ENCODE results near the gene FHDC1.

The FHDC1 gene

DNA sequence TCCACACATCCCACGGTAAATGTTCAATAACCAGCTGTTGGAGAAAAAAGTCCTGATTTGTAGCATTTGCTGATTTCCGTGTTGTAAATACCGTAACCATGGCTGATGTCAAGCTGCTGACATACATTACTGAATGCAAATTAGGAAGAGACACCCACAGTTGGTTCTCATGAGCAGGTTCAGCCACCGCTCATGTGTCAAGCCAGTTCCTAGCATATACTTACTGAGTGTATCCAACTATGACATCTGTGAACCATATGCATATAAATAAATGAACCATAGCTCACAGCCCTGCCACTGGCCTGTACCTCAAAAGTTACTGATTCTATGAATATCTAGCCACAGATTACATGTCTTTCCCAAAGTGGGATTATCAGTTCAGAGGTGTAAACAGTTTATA, 29.5 kb downstream of the FHDC1 start:
- no peak for DNase-seq (ENCODE audit: low spot score in 2 of 2)
- H3K9me3 Mint-ChIP-seq = no peaks in the 10 kb centered on the region
- ATAC-seq (replicated peaks; ENCODE audit: extremely low read depth, poor library complexity, severe bottlenecking) = no peak
- no peak overlapping the region for H3K4me3 Mint-ChIP-seq
- no peaks in the 10 kb centered on the region for H3K4me1 Mint-ChIP-seq
- no peaks in the 10 kb centered on the region for H3K36me3 Mint-ChIP-seq (ENCODE audit: insufficient read depth)
- no peaks in the 10 kb centered on the region for H3K27me3 Mint-ChIP-seq
- H3K27ac Mint-ChIP-seq (ENCODE audit: low read depth) = no peak overlapping the region

DNA sequence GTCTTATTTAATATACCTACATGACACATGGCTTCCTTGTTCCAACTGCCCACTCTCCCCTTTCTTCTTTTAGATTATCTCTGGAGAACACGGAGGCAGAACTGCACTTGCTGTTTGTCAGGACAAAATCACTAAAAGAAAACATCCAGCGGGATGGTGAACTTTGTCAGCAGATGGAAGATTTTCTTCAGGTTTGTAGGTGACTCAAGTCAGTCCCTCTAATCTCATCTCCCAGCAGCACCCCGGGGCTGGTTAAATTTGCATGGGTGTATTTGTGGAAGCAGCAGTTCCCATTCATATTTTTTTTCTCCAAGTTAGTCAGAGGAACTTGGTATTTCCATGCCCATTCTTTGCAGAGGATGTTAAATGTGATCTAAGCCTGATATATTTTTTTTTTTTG, 31.8 kb downstream of the FHDC1 start:
- no peak for DNase-seq (ENCODE audit: low spot score in 2 of 2)
- no peak overlapping the region for H3K4me3 Mint-ChIP-seq
- H3K36me3 Mint-ChIP-seq (ENCODE audit: insufficient read depth) = no peaks in the 10 kb centered on the region
- H3K9me3 Mint-ChIP-seq = no peaks in the 10 kb centered on the region
- no peak overlapping the region for H3K27ac Mint-ChIP-seq (ENCODE audit: low read depth)
- no peaks in the 10 kb centered on the region for H3K27me3 Mint-ChIP-seq
- ATAC-seq (replicated peaks; ENCODE audit: extremely low read depth, poor library complexity, severe bottlenecking) = no peak
- H3K4me1 Mint-ChIP-seq = no peaks in the 10 kb centered on the region

DNA sequence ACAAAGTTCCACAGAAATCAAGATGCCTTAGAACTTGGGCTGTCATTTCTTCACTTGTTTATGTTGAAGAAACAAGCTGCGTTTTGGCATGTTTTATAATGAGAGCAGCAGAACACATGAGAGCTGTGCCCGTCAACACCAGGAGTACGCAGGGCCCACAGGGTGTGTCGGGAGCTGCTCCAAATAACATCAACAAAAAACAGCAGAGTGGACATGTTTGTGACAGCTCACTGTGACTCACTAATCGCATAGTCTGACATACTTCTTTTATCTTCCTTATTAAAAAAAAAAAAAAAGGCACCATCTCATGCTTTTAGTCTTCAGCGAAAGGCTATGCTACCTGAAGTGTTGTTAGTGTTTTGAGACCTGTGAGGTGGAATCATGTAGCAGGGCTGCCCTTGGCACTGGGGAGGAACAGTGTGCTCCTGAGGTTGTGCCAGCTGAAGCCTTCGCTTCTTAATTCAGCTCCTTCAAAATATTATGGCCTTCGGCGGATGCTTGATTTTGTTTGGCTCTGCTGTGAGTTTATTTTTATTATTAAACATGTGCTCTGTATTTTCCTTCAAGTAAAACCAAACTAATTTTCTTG, 32.8 kb downstream of the FHDC1 start:
- H3K27me3 Mint-ChIP-seq = no peaks in the 10 kb centered on the region
- DNase-seq (ENCODE audit: low spot score in 2 of 2) (no peak), ATAC-seq (replicated peaks; ENCODE audit: extremely low read depth, poor library complexity, severe bottlenecking) (no peak)
- H3K4me1 Mint-ChIP-seq = no peaks in the 10 kb centered on the region
- H3K36me3 Mint-ChIP-seq (ENCODE audit: insufficient read depth) = no peaks in the 10 kb centered on the region
- no peak overlapping the region for H3K27ac Mint-ChIP-seq (ENCODE audit: low read depth)
- H3K9me3 Mint-ChIP-seq = no peaks in the 10 kb centered on the region
- no peak overlapping the region for H3K4me3 Mint-ChIP-seq

- Mint-ChIP-seq H3K36me3 (ENCODE audit: insufficient read depth) (no peaks in the 10 kb centered on the region), H3K9me3 (no peaks in the 10 kb centered on the region), H3K27me3 (no peaks in the 10 kb centered on the region), H3K4me3 (no peak overlapping the region), H3K4me1 (no peaks in the 10 kb centered on the region), H3K27ac (ENCODE audit: low read depth) (no peak overlapping the region)
- ATAC-seq (replicated peaks; ENCODE audit: extremely low read depth, poor library complexity, severe bottlenecking) (no peak), DNase-seq (ENCODE audit: low spot score in 2 of 2) (no peak)
Measured at GRCh38 chr4:152970102-152970820, 34.1 kb downstream of the FHDC1 start.

GRCh38 chr4:152971053-152971452, 34.9 kb downstream of the FHDC1 start:
- ATAC-seq (replicated peaks; ENCODE audit: extremely low read depth, poor library complexity, severe bottlenecking) (no peak), DNase-seq (ENCODE audit: low spot score in 2 of 2) (no peak)
- H3K9me3 Mint-ChIP-seq = no peaks in the 10 kb centered on the region
- no peaks in the 10 kb centered on the region for H3K36me3 Mint-ChIP-seq (ENCODE audit: insufficient read depth)
- H3K4me3 Mint-ChIP-seq = no peak overlapping the region
- no peak overlapping the region for H3K27ac Mint-ChIP-seq (ENCODE audit: low read depth)
- no peaks in the 10 kb centered on the region for H3K4me1 Mint-ChIP-seq
- no peaks in the 10 kb centered on the region for H3K27me3 Mint-ChIP-seq

DNA sequence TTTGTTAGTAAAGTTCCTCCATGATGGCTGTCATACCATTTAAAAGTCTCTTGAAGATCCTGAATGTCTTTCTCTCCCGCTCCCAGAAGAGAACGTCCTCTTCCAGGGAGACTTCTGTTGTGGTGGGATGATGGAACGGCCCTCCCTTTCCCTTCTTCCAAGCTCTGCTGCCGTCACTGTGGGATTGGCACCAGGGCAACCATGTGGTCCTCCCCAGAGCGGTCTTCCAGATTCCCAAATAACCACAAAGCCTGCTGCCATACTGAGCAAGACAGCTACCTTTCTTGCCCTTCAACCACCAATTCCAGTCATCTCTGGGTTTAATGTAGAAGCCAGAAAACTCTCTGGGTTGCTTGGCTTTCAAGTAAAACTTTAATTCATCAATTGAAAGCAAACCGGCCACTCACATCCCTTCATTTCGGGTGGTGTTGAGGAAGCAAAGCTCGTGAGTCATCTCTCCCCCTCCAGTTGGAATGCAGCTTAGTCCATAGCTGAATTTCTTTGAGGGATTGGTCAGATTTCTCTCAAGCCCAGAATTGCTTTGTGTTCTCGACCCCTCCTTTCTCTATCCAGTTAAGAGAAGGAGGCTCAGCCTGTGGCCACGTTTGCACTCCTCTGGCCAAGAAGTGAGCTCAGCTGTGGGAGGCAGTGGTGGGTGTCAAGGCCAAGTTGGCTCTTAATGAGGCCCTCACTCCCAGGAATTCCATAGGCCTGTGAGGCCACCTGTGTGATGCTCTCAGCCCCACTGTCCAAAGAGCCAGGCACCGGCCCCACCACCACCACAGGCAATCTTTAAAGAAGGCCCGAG, 36.9 kb downstream of the FHDC1 start:
- no peak overlapping the region for H3K4me3 Mint-ChIP-seq
- no peak overlapping the region for H3K27ac Mint-ChIP-seq (ENCODE audit: low read depth)
- H3K27me3 Mint-ChIP-seq = no peaks in the 10 kb centered on the region
- H3K9me3 Mint-ChIP-seq = no peaks in the 10 kb centered on the region
- no peaks in the 10 kb centered on the region for H3K36me3 Mint-ChIP-seq (ENCODE audit: insufficient read depth)
- ATAC-seq (replicated peaks; ENCODE audit: extremely low read depth, poor library complexity, severe bottlenecking) = no peak
- DNase-seq (ENCODE audit: low spot score in 2 of 2) = no peak
- no peaks in the 10 kb centered on the region for H3K4me1 Mint-ChIP-seq

DNA sequence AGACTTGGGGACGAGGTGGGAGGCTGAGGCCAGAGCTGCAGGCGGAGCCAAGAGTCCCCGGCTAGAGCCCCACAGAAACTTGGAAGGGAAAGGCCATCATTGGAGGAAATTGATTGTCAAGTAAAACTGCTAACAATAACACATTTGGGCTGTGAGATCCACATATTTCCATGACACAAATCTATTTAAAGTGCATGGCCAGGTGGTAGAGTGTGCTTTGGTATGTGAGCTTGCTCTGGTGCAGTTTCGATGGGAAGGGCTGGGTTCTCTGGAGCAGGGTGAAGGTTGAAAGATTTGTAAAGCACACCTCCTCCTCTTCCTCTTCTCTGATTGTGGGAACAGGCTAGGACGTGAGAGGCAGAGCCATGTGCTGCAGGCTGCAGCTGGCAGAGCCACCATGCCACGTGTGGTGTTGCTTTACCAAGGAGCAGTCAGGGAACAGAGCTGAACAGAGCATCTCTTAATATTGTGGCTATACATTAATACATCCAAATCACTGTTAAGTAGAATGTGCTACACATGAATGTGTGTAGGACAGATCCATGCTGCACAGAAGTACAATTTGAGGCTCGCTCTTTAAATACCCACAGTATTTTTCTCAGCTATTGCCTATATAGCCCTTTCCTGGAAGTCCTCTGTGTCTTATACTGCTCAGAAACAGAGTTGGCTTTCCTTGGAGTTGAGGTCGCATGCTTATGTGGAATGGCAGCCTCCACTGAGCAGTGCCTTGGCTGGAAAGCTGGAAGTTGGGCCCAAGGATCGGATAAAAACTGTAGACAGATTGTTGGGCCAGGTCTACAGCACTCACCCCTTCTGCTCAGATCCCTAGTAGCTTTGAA, 37.7 kb downstream of the FHDC1 start:
- H3K27ac Mint-ChIP-seq (ENCODE audit: low read depth) = no peak overlapping the region
- H3K27me3 Mint-ChIP-seq = no peaks in the 10 kb centered on the region
- no peaks in the 10 kb centered on the region for H3K4me1 Mint-ChIP-seq
- no peak for DNase-seq (ENCODE audit: low spot score in 2 of 2)
- no peak overlapping the region for H3K4me3 Mint-ChIP-seq
- no peaks in the 10 kb centered on the region for H3K36me3 Mint-ChIP-seq (ENCODE audit: insufficient read depth)
- ATAC-seq (replicated peaks; ENCODE audit: extremely low read depth, poor library complexity, severe bottlenecking) = no peak
- H3K9me3 Mint-ChIP-seq = no peaks in the 10 kb centered on the region

- Mint-ChIP-seq H3K36me3 (ENCODE audit: insufficient read depth) (no peaks in the 10 kb centered on the region), H3K27ac (ENCODE audit: low read depth) (no peak overlapping the region), H3K9me3 (no peaks in the 10 kb centered on the region), H3K27me3 (no peaks in the 10 kb centered on the region), H3K4me1 (no peaks in the 10 kb centered on the region), H3K4me3 (no peak overlapping the region)
- no peak for ATAC-seq (replicated peaks; ENCODE audit: extremely low read depth, poor library complexity, severe bottlenecking)
- no peak for DNase-seq (ENCODE audit: low spot score in 2 of 2)
Measured at GRCh38 chr4:152974468-152975379, 38.6 kb downstream of the FHDC1 start.

DNA sequence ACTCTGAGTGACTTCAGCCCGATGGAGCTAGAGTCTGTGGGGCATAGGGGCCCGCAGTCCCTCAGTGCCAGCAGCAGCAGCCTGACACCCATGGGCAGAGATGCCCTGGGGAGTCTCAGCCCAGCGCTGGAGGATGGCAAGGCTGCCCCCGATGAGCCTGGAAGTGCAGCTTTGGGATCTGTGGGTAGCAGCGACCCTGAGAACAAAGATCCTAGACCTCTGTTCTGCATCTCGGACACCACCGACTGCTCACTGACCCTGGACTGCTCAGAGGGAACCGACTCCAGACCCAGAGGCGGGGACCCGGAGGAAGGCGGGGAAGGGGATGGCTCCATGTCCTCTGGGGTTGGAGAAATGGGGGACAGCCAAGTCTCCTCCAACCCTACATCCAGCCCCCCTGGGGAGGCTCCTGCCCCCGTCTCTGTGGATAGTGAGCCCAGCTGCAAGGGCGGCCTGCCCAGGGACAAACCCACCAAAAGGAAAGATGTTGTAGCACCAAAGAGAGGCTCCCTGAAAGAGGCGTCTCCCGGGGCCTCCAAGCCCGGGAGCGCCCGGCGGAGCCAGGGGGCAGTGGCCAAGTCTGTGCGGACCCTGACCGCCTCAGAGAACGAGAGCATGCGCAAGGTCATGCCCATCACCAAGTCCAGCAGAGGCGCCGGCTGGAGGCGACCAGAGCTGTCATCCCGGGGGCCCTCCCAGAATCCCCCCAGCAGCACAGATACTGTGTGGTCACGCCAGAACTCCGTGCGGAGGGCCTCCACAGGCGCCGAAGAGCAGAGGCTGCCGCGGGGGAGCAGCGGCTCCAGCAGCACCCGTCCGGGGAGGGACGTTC, 39.5 kb downstream of the FHDC1 start:
- no peaks in the 10 kb centered on the region for H3K9me3 Mint-ChIP-seq
- H3K27ac Mint-ChIP-seq (ENCODE audit: low read depth) = no peak overlapping the region
- no peak overlapping the region for H3K4me3 Mint-ChIP-seq
- H3K36me3 Mint-ChIP-seq (ENCODE audit: insufficient read depth) = no peaks in the 10 kb centered on the region
- H3K27me3 Mint-ChIP-seq = peaks cover 5% of the 10 kb centered on the region
- DNase-seq (ENCODE audit: low spot score in 2 of 2) (no peak), ATAC-seq (replicated peaks; ENCODE audit: extremely low read depth, poor library complexity, severe bottlenecking) (no peak)
- H3K4me1 Mint-ChIP-seq = no peaks in the 10 kb centered on the region

- Mint-ChIP-seq H3K4me3 (no peak overlapping the region), H3K27ac (ENCODE audit: low read depth) (no peak overlapping the region), H3K27me3 (peaks cover 10% of the 10 kb centered on the region), H3K4me1 (no peaks in the 10 kb centered on the region), H3K9me3 (no peaks in the 10 kb centered on the region), H3K36me3 (ENCODE audit: insufficient read depth) (no peaks in the 10 kb centered on the region)
- ATAC-seq (replicated peaks; ENCODE audit: extremely low read depth, poor library complexity, severe bottlenecking) = no peak
- no peak for DNase-seq (ENCODE audit: low spot score in 2 of 2)
Measured at GRCh38 chr4:152976212-152976761, 40.2 kb downstream of the FHDC1 start.

DNA sequence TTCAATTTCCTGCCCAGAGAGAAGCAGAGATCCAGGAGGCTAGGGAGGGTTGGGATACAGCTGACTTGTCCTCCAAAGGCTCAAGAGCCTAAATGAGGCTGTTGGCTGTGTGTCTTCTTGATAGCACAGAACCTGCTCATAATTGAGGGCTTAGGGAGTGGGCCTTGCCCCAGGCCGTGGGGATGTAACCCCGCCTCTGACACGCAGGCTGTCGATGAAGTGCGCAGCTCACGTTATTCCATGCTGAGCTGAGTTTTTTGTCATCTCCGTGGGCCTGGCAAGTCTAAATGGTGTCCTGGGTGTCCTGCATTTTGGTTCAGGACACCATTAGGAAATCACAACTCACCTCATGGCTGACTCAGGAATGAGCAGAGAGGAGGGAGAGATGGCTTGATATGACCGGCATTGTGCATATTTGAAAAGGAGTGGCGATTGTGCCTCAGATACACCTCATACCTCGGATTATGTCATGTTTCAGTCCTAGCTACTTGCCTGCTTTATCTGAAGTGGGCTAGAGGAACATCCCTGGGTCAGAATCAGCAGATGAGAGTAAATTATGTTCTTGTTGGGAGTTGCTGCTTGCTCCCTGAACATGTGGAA, 43.7 kb downstream of the FHDC1 start:
- H3K27me3 Mint-ChIP-seq = peaks cover 25% of the 10 kb centered on the region

More for the DNA sequence above, 43.7 kb downstream of the FHDC1 start:
- ATAC-seq (replicated peaks; ENCODE audit: extremely low read depth, poor library complexity, severe bottlenecking) (no peak), DNase-seq (ENCODE audit: low spot score in 2 of 2) (no peak)
- H3K27ac Mint-ChIP-seq (ENCODE audit: low read depth) = no peak overlapping the region
- no peak overlapping the region for H3K4me3 Mint-ChIP-seq
- no peaks in the 10 kb centered on the region for H3K36me3 Mint-ChIP-seq (ENCODE audit: insufficient read depth)
- no peaks in the 10 kb centered on the region for H3K9me3 Mint-ChIP-seq
- no peaks in the 10 kb centered on the region for H3K4me1 Mint-ChIP-seq

Data from central memory CD8-positive, alpha-beta T cell (primary cell).